Measurements from ENCODE around the gene KCNN3.

KCNN3 gene

GRCh38 chr1:154777781-154778180 is 92.3 kb downstream of the KCNN3 start:
- Mint-ChIP-seq H3K4me3 (no peak overlapping the region), H3K36me3 (ENCODE audit: low read depth) (no peaks in the 10 kb centered on the region), H3K27me3 (ENCODE audit: low read depth) (no peaks in the 10 kb centered on the region), H3K4me1 (ENCODE audit: low read depth) (peaks cover 2% of the 10 kb centered on the region), H3K27ac (no peak overlapping the region), H3K9me3 (peaks cover 8% of the 10 kb centered on the region)

GRCh38 chr1:154777154-154777553 is 92.9 kb downstream of the KCNN3 start:
- H3K36me3 Mint-ChIP-seq (ENCODE audit: low read depth) = no peaks in the 10 kb centered on the region
- peaks cover 8% of the 10 kb centered on the region for H3K9me3 Mint-ChIP-seq
- peaks cover 2% of the 10 kb centered on the region for H3K4me1 Mint-ChIP-seq (ENCODE audit: low read depth)
- no peak overlapping the region for H3K27ac Mint-ChIP-seq
- no peak overlapping the region for H3K4me3 Mint-ChIP-seq
- H3K27me3 Mint-ChIP-seq (ENCODE audit: low read depth) = no peaks in the 10 kb centered on the region

GRCh38 chr1:154775621-154776605 is 94.2 kb downstream of the KCNN3 start:
- Mint-ChIP-seq H3K9me3 (peaks cover 8% of the 10 kb centered on the region), H3K4me1 (ENCODE audit: low read depth) (peaks cover 2% of the 10 kb centered on the region), H3K27ac (no peak overlapping the region), H3K27me3 (ENCODE audit: low read depth) (no peaks in the 10 kb centered on the region), H3K4me3 (no peak overlapping the region), H3K36me3 (ENCODE audit: low read depth) (no peaks in the 10 kb centered on the region)

- H3K4me3 Mint-ChIP-seq = no peak overlapping the region
- H3K4me1 Mint-ChIP-seq (ENCODE audit: low read depth) = peaks cover 2% of the 10 kb centered on the region
- H3K9me3 Mint-ChIP-seq = peaks cover 6% of the 10 kb centered on the region
- H3K27me3 Mint-ChIP-seq (ENCODE audit: low read depth) = no peaks in the 10 kb centered on the region
- peak overlapping the region; percentile 20 for H3K27ac Mint-ChIP-seq
- H3K36me3 Mint-ChIP-seq (ENCODE audit: low read depth) = no peaks in the 10 kb centered on the region
These were observed 95.8 kb downstream of the KCNN3 start for GRCh38 chr1:154774175-154774855.

DNA sequence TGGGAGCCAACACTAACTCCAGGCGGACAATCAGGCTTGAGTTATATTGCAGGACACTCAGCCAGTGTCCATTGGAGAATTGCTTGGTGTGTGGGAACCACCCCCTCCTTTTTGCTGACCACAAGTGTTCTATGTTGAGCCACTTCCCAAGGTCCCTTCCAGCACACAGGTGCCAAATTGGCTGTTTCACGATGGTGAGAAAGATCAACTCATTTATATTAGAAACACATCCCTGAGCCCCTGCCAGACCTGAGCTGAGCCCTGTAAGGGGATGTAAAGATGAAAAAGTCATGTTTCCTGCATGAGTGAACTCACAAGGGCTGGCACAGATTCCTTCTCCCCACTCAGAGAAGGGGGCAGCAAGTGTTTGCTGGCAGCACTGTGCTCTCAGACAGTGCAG is 96.5 kb downstream of the KCNN3 start:
- Mint-ChIP-seq H3K27me3 (ENCODE audit: low read depth) (no peaks in the 10 kb centered on the region), H3K9me3 (no peaks in the 10 kb centered on the region), H3K4me1 (ENCODE audit: low read depth) (peaks cover 2% of the 10 kb centered on the region), H3K36me3 (ENCODE audit: low read depth) (no peaks in the 10 kb centered on the region), H3K27ac (no peak overlapping the region), H3K4me3 (no peak overlapping the region)

GRCh38 chr1:154772606-154773506 is 97.2 kb downstream of the KCNN3 start:
- no peaks in the 10 kb centered on the region for H3K36me3 Mint-ChIP-seq (ENCODE audit: low read depth)
- no peak overlapping the region for H3K27ac Mint-ChIP-seq
- H3K4me3 Mint-ChIP-seq = no peak overlapping the region
- H3K9me3 Mint-ChIP-seq = no peaks in the 10 kb centered on the region
- H3K27me3 Mint-ChIP-seq (ENCODE audit: low read depth) = no peaks in the 10 kb centered on the region
- H3K4me1 Mint-ChIP-seq (ENCODE audit: low read depth) = peaks cover 2% of the 10 kb centered on the region

DNA sequence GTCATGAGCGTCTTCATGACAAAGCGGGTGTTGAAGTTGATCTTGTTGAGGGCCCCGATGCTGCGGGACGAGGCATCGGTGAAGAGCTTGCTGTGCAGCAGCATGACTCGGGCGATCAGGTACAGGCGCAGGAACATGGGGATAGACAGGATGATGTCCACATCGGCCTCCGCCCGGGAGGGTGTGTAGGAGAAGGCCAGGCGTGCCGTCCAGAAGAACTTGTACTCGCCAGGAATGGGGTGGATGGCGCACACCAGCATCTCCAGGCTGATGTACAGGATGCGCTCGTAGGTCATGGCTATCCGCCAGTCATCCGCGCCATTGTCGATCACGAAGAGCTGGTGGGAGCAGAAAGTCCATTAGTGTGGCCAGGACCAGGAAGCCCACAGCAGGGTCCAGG is 98.0 kb downstream of the KCNN3 start:
- Mint-ChIP-seq H3K4me1 (ENCODE audit: low read depth) (peaks cover 2% of the 10 kb centered on the region), H3K27ac (no peak overlapping the region), H3K4me3 (no peak overlapping the region), H3K36me3 (ENCODE audit: low read depth) (no peaks in the 10 kb centered on the region), H3K9me3 (no peaks in the 10 kb centered on the region), H3K27me3 (ENCODE audit: low read depth) (no peaks in the 10 kb centered on the region)

DNA sequence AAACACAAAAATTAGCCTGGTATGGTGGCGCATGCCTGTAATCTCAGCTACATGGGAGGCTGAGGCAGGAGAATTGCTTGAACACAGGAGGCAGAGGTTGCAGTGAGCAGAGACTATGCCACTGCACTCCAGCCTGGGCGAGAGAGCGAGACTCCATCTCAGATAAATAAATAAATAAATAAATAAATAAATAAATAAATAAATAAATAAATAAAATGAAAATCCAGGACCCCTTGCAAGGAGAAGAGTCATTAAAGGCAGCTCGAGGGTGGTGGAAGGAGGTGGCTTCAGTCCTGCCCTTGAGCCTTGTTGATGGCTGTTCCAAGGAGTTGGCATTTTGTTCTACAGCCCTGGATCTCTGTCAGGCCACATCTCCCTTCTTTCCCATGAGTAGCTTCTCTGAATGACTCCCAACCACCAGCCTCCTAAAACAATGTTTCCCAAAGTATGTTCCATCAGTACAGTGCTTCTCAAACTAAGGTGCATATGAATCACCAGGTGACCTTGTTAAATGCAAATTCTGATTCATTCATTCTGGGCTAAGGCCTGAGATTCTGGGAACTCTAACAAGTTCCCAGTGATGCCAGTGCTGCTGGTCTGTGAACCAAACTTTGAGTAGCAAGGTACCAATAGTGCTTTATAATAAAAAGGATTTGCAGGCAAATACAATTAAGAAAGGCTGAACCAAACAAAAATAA is 99.0 kb downstream of the KCNN3 start:
- Mint-ChIP-seq H3K27ac (no peak overlapping the region), H3K4me3 (no peak overlapping the region), H3K27me3 (ENCODE audit: low read depth) (no peaks in the 10 kb centered on the region), H3K4me1 (ENCODE audit: low read depth) (peaks cover 2% of the 10 kb centered on the region), H3K36me3 (ENCODE audit: low read depth) (no peaks in the 10 kb centered on the region), H3K9me3 (no peaks in the 10 kb centered on the region)

DNA sequence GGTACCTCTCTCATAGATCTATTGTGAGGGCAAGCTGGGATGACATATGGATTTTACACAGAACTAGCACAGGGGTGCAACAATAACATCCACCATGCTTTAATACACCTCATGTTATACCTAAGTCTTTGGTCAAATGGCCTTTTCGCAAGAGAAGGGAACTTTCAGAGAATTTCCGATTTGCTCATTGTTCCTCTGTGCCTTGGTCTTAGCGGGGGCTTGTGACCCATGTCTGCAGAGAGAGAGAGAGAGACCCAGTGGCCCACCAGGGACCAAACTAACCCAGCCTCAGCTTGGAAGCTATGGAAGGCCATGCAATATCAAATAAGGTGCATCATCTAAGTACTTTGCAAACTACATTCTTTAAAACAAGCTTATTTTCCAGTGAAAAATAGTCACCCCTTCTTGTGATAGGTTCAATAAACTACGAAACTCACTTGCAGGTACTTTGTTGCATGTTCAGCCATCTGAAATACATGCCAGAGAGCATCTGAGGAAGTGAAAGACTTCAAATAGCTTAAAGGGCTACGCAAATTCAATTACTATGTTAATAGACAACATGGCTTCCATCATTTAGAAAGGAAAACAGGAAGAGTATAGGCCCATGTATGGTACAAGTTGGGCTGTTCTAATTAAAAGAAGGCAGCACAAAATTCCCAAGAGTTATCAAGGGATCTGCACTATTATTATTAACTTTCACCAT is 100.7 kb downstream of the KCNN3 start:
- no peak overlapping the region for H3K27ac Mint-ChIP-seq
- peaks cover 5% of the 10 kb centered on the region for H3K27me3 Mint-ChIP-seq (ENCODE audit: low read depth)
- H3K4me3 Mint-ChIP-seq = no peak overlapping the region
- H3K9me3 Mint-ChIP-seq = no peaks in the 10 kb centered on the region
- no peaks in the 10 kb centered on the region for H3K36me3 Mint-ChIP-seq (ENCODE audit: low read depth)
- peaks cover 2% of the 10 kb centered on the region for H3K4me1 Mint-ChIP-seq (ENCODE audit: low read depth)

- Mint-ChIP-seq H3K4me1 (ENCODE audit: low read depth) (peaks cover 2% of the 10 kb centered on the region), H3K9me3 (no peaks in the 10 kb centered on the region), H3K27ac (no peak overlapping the region), H3K4me3 (no peak overlapping the region), H3K27me3 (ENCODE audit: low read depth) (peaks cover 9% of the 10 kb centered on the region), H3K36me3 (ENCODE audit: low read depth) (no peaks in the 10 kb centered on the region)
These were observed 101.5 kb downstream of the KCNN3 start for GRCh38 chr1:154768456-154769125.

- Mint-ChIP-seq H3K27me3 (ENCODE audit: low read depth) (peaks cover 16% of the 10 kb centered on the region), H3K36me3 (ENCODE audit: low read depth) (no peaks in the 10 kb centered on the region), H3K9me3 (no peaks in the 10 kb centered on the region), H3K27ac (no peak overlapping the region), H3K4me1 (ENCODE audit: low read depth) (no peaks in the 10 kb centered on the region), H3K4me3 (no peak overlapping the region)
These were observed 102.5 kb downstream of the KCNN3 start for GRCh38 chr1:154767315-154768240.

DNA sequence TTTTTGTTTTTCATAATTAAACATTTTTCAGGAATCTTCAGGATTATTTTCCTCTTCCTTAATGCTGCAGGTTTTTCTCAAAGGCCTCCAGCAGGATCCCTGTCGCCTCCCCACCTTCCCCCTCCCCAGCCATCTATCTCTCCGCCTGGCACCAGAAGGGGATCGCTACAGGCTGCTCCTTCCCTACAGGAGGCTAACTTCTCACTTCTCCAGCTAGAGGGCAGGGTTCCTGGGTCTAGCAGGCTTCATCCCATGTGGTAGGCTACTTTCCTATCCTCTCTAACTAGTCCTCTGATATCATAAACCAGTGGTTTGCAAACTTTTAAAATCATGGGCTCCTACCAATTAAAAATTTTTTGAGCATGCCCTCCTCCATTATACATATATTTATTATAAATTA is 104.1 kb downstream of the KCNN3 start:
- Mint-ChIP-seq H3K4me3 (no peak overlapping the region), H3K27ac (no peak overlapping the region), H3K27me3 (ENCODE audit: low read depth) (peaks cover 21% of the 10 kb centered on the region), H3K4me1 (ENCODE audit: low read depth) (no peaks in the 10 kb centered on the region), H3K9me3 (no peaks in the 10 kb centered on the region), H3K36me3 (ENCODE audit: low read depth) (no peaks in the 10 kb centered on the region)
